ENCODE data around the gene EPB41L2.

The EPB41L2 gene

DNA sequence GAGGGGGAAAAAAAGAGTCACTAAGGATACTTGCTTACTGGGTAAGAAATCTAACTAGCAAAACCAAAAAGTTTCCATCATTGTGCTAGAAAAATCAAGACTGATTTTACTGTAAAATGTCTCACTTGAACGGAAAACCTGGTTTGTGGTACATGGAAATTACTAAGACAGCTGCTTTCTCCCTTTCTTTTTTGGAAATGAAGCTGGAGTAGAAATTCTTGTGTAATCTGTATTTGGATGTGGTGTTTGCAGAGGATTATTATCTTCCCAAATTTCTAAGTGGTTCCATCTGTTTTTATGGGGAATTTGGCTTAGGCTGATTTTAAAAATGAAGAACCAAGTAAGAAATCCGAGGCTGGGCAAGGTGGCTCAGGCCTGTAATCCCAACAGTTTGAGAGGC lies 20.4 kb downstream of the EPB41L2 start:
- no peak overlapping the region for H3K27ac ChIP-seq
- TF ChIP-seq, protein P1, sequence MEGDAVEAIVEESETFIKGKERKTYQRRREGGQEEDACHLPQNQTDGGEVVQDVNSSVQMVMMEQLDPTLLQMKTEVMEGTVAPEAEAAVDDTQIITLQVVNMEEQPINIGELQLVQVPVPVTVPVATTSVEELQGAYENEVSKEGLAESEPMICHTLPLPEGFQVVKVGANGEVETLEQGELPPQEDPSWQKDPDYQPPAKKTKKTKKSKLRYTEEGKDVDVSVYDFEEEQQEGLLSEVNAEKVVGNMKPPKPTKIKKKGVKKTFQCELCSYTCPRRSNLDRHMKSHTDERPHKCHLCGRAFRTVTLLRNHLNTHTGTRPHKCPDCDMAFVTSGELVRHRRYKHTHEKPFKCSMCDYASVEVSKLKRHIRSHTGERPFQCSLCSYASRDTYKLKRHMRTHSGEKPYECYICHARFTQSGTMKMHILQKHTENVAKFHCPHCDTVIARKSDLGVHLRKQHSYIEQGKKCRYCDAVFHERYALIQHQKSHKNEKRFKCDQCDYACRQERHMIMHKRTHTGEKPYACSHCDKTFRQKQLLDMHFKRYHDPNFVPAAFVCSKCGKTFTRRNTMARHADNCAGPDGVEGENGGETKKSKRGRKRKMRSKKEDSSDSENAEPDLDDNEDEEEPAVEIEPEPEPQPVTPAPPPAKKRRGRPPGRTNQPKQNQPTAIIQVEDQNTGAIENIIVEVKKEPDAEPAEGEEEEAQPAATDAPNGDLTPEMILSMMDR (IDR thresholded peaks at IDR 0.05), result no peak
- TF ChIP-seq ZFX (IDR thresholded peaks at IDR 0.05; ENCODE audit: borderline replicate concordance), result no peak

DNA sequence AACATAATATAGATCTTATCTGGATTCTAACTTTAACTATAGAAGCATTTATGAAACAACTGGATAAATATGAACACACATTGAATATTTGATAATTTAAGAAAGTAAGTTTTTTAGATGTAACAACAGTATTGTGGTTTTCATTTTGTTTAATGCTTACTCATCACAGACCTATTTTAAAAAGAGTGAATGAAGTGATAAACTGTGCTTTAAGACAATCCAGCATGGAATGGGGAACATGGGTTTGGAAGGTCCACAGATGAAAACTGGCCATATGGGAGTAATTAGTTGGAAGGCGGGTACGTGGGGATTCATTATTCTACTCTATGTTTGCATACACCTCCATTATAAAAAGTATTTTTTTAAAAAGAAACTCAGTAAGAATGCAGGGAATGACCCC lies 21.2 kb downstream of the EPB41L2 start:
- no peak overlapping the region for H3K27ac ChIP-seq
- no peak for TF ChIP-seq ZFX (IDR thresholded peaks at IDR 0.05; ENCODE audit: borderline replicate concordance)
- TF ChIP-seq, protein P1 (IDR thresholded peaks at IDR 0.05), result no peak

DNA sequence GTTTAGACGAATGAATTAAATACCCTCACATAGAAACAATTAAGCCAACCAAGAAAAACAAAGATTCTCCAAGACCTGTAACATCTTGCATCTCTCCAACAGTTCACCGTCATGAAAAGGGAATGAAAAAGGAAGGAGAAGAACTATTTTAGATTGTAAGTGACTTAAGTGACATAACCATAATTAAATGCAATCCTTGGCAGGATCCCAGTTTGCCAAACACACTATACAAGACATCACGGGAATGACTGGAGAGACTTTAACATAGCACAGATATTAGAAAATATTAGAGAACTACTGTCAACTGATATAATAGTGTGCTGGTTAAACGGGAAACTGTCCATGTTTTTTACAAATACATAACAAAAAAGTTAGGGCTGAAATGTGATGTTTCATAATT lies 22.2 kb downstream of the EPB41L2 start:
- no peak overlapping the region for H3K27ac ChIP-seq
- TF ChIP-seq ZFX (IDR thresholded peaks at IDR 0.05; ENCODE audit: borderline replicate concordance), result no peak
- TF ChIP-seq, protein P1 (IDR thresholded peaks at IDR 0.05), result no peak

DNA sequence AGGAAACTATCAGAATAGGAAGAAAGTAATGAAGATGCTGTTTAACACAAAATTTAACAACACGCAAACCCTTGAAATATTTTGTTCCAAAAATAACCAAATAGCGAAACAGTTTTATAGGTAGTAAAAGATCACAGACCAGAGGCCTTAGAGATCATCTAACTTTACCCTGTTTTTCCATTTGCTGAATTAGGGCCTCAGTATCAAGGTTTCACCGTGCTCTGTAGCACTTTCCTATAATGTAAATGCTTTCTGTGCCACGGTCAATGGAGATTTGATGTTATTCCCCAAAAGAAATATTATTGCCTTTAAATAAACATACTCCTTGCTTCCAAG lies 23.7 kb downstream of the EPB41L2 start:
- no peak overlapping the region for H3K27ac ChIP-seq
- TF ChIP-seq, protein P1 (IDR thresholded peaks at IDR 0.05), result no peak
- no peak for TF ChIP-seq ZFX (IDR thresholded peaks at IDR 0.05; ENCODE audit: borderline replicate concordance)

DNA sequence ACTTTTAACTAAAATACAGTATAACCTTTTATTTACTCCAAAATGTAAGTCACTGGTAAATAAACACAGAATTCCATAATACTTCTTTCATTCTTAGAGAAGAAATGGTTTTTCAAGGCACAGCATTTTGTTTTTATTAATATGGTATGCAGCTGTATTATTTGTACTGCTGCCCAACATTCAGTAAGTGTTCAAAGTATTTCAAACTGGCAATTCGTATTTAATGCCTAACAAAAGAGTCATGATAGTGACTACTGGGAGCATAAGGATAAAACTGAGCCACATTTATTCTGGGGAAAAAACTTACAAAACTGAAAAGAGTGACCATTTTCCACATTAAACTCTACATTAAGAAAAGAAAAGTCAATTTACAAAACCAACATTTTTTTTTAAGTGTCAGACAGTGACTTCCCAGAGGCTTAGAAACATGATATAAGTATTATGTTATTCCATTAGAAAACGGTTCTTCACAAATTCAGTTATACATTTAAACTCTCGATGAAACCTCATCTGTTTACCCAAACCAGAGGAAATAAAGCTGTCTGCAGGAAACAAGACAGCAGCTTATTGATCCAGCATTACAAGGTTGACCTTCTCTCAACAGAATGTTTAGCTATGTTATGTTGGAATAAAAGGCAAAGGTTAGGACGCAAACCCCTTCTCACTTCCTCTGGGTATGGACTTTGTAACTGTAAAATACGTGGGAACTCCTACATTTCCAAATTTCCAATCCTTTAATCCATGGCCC lies 24.3 kb downstream of the EPB41L2 start:
- no peak overlapping the region for H3K27ac ChIP-seq
- TF ChIP-seq ZFX (IDR thresholded peaks at IDR 0.05; ENCODE audit: borderline replicate concordance), result no peak
- TF ChIP-seq, protein P1 (IDR thresholded peaks at IDR 0.05), result no peak

DNA sequence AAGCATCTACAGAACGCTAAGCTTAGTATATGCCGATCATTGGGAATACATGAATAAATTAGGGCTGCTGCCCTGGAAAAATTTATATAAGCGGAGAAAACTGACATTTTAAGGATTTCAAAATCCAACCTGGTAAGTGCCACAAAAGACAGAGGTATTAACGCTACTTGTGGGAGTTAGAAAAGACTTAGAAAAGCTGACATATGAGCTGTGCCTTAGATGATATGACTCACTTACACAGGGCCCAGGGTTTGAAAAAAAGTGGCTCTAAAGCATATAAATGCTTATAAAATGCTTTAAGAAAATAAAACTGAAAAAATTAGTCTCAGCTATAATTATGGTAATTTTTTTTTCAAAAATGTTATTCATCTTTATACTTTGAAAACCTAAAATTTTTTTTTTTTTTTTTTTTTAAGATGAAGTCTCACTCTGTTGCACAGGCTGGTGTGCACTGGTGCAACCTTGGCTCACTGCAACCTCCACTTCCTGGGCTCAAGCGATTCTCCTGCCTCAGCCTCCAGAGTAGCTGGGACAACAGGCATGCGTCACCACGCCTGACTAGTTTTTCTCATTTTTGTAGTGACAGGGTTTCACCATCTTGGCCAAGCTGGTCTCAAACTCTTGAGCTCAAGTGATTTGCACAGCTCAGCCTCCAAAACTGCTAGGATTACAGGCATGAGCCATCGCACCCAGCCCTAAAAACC lies 25.7 kb downstream of the EPB41L2 start:
- no peak for TF ChIP-seq ZFX (IDR thresholded peaks at IDR 0.05; ENCODE audit: borderline replicate concordance)
- TF ChIP-seq, protein P1 (IDR thresholded peaks at IDR 0.05), result no peak
- no peak overlapping the region for H3K27ac ChIP-seq

DNA sequence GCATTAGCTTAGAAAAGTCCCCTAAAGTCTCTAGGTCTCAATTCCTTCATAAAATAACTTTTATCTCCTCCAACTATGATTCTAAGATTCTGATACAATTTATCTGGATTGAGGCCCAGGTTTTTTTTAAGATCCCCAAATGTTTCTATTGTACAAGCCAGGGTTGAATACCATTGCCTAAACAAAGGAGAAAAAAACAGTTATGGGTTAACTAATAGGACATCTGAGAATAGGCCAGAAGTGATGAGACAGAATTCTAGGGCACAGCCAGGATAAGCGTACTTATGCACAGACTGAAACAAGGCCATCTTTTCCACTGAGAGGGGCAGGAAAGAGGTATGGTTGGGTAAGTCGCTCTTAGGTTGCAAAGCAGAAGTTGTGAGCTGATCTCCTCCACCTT lies 26.4 kb downstream of the EPB41L2 start:
- H3K27ac ChIP-seq, result no peak overlapping the region
- TF ChIP-seq, protein P1 (IDR thresholded peaks at IDR 0.05), result no peak
- no peak for TF ChIP-seq ZFX (IDR thresholded peaks at IDR 0.05; ENCODE audit: borderline replicate concordance)
